GM12892 (cell line): Measurements from ENCODE around the gene HTN1.

ENCODE experiments used
- POLR2A ChIP-seq: IDR thresholded peaks from 2 replicates; pipeline ENCODE4 v1.6.1; 2011; ENCODE audit warnings: low read depth, low read length, control low read depth
- POLR2AphosphoS5 ChIP-seq: IDR thresholded peaks from 2 replicates; pipeline ENCODE4 v1.6.1; 2011; ENCODE audit warnings: low read depth, low read length, control low read depth

GRCh38 chr4:70059149-70059548 is 8.9 kb downstream of the HTN1 start:
- TF ChIP-seq POLR2AphosphoS5, result no peak
- TF ChIP-seq POLR2A, result no peak
